Measurements from ENCODE around the gene CERS6.

DNA sequence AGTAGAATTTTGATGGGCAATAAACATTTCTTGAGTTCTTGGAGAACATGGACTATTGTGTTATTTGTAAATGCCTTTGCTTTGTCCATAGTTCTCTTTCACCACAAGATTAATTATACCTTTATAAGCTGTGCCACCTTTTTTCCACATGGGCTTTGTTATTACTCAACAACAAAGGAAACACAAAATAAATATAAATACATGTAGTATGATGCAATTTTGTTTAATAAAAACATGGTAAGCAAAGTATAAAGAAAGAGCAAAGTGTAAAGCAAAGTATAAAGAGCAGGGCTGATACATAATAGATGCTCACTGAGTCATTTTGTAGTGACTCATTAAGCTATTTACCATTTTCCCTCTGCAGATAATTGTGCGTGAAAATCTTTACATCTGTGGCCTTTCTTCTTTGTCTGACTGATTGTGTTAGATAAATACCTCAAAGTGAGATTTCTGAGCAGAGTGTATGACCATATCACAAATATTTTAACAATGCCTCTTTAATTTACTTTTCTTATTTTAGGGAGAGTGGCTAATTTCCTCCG lies 80.9 kb downstream of the CERS6 start:
- TF ChIP-seq, protein P1, sequence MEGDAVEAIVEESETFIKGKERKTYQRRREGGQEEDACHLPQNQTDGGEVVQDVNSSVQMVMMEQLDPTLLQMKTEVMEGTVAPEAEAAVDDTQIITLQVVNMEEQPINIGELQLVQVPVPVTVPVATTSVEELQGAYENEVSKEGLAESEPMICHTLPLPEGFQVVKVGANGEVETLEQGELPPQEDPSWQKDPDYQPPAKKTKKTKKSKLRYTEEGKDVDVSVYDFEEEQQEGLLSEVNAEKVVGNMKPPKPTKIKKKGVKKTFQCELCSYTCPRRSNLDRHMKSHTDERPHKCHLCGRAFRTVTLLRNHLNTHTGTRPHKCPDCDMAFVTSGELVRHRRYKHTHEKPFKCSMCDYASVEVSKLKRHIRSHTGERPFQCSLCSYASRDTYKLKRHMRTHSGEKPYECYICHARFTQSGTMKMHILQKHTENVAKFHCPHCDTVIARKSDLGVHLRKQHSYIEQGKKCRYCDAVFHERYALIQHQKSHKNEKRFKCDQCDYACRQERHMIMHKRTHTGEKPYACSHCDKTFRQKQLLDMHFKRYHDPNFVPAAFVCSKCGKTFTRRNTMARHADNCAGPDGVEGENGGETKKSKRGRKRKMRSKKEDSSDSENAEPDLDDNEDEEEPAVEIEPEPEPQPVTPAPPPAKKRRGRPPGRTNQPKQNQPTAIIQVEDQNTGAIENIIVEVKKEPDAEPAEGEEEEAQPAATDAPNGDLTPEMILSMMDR (conservative IDR thresholded peaks at IDR 0.05 in 1 of 2, IDR thresholded peaks at IDR 0.05 in 1 of 2; ENCODE audit: extremely low read depth in 1 of 2, insufficient read depth in 1 of 2, low read depth in 1 of 2, low read length in 2 of 2): no peak
- no peak for TF ChIP-seq EZH2 (IDR thresholded peaks at IDR 0.05; ENCODE audit: borderline replicate concordance, low read length)

All from mammary epithelial cell (primary cell).